Activated CD8-positive, alpha-beta T cell treated with anti-CD3 and anti-CD28 coated beads for 36 hours (primary cell): ENCODE data around the gene KIRREL1. TPM values are rescaled to one million over a fixed set of nuclear protein-coding genes. Genes with fewer than 3 reads are reported as not detected.

Source experiments
- ATAC-seq: fragments of 200-7000 bp; cut with Tn5 transposase; one replicate; pipeline ENCODE4 v1.10.0; 2021; ENCODE audit warnings: mild to moderate bottlenecking, moderate library complexity
- CTCF ChIA-PET: fragments of 350-600 bp; sonication (Branson Sonifier 250); formaldehyde crosslinking; loops from one replicate; lab custom pipeline; 2021; ENCODE audit warnings: antibody characterized with exemption; lab: Charles Lee
- POLR2A ChIA-PET: fragments of 350-600 bp; sonication (Branson Sonifier 250); formaldehyde crosslinking; loops from one replicate; lab custom pipeline; 2021; ENCODE audit warnings: antibody characterized with exemption; lab: Charles Lee
- DNase-seq: peaks from one replicate; pipeline ENCODE4 v3.0.0-alpha.2; 2020
- H3K27ac Mint-ChIP-seq: one replicate; pipeline ENCODE4 v1.8.0; 2021; ENCODE audit warnings: mild to moderate bottlenecking, mixed read lengths
- H3K27me3 Mint-ChIP-seq: one replicate; pipeline ENCODE4 v1.8.0; 2021; ENCODE audit warnings: mixed read lengths
- H3K36me3 Mint-ChIP-seq: one replicate; pipeline ENCODE4 v1.8.0; 2021; ENCODE audit warnings: low read depth, mixed read lengths
- H3K4me1 Mint-ChIP-seq: one replicate; pipeline ENCODE4 v1.8.0; 2021; ENCODE audit warnings: low read depth, mixed read lengths
- H3K4me3 Mint-ChIP-seq: one replicate; pipeline ENCODE4 v1.8.0; 2021; ENCODE audit warnings: mild to moderate bottlenecking, moderate library complexity, mixed read lengths
- H3K9me3 Mint-ChIP-seq: one replicate; pipeline ENCODE4 v1.8.0; 2021; ENCODE audit warnings: mixed read lengths
- CTCF ChIP-seq: fragments of 200-600 bp; IDR thresholded peaks from one replicate; pipeline ENCODE4 v1.8.0; 2022; ENCODE audit warnings: antibody characterized with exemption, mild to moderate bottlenecking
- intact Hi-C: fragments of 100-400 bp; cut with micrococcal nuclease; formaldehyde crosslinking; loops from one replicate; pipeline ENCODE4 v1.10.0; 2022
- total RNA-seq, 2 experiments: library from RNA; stranded (reverse); gene quantifications; one replicate each; pipeline ENCODE4 v1.2.3, GENCODE V29; 2021

KIRREL1 gene
- total RNA-seq, 2 experiments from 2014 or later: 0.11 to 0.16 TPM

GRCh38 chr1:158007180-158007579, 13.7 kb downstream of the KIRREL1 start:
- ChIA-PET CTCF (interaction anchor here (1.4 to 1.7 kb wide), 3 partner anchors 16 to 114 kb away, joined by 3 to 4 read pairs (median 4); no protein-coding TSS in a partner anchor), POLR2A (no interaction called here)
- Mint-ChIP-seq H3K27ac (no peak overlapping the region), H3K4me3 (no peak overlapping the region), H3K36me3 (no peaks in the 10 kb centered on the region), H3K9me3 (no peaks in the 10 kb centered on the region), H3K4me1 (no peaks in the 10 kb centered on the region), H3K27me3 (peaks cover 4% of the 10 kb centered on the region)
- intact Hi-C loops: no loop called here
- no peak for TF ChIP-seq CTCF
- DNase-seq (no peak), ATAC-seq (no peak)

DNA sequence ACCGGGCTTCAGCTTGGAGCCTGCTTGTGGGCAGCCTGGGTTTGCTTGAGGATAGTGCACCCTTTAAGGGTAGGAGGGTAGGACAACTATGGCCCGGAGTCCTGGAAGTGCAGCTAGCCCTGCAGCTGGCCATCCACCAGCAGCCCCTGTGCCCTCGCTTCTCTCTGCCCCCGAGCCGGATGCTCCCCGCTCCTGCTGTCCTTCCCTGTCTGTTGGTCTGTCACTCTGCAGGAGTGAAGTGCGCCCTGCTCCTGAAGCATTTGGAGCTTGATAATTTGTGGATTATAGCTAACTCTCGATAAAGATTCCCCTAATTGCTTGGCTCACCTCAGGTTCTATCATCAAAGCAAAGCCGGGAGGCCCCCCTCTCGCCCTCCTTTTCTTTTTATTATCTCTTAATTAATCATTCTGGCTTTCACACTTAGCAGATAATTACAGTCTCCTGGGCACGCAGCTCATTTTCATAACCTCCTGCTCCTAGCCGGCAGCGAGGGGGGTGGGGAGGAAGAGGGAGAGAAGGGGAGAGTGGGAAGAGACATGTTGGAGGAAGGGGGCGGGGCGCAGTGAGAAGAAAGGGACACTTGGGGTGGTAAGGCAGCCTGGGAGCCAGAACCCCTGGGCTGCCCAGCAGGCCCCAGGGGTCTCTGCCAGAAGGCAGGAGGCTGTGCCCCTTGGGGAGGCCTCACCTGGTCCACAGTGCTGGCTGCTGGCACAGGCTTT, 14.4 kb downstream of the KIRREL1 start:
- H3K27me3 Mint-ChIP-seq: peaks cover 4% of the 10 kb centered on the region
- H3K4me3 Mint-ChIP-seq: no peak overlapping the region
- no peaks in the 10 kb centered on the region for H3K9me3 Mint-ChIP-seq
- DNase-seq (no peak), ATAC-seq (no peak)
- H3K4me1 Mint-ChIP-seq: no peaks in the 10 kb centered on the region
- CTCF ChIA-PET: interaction anchor here (1.1 to 1.7 kb wide), 4 partner anchors 16 to 113 kb away, joined by 3 to 4 read pairs (median 4); no protein-coding TSS in a partner anchor
- no peak overlapping the region for H3K27ac Mint-ChIP-seq
- POLR2A ChIA-PET: interaction anchor here (0.5 kb wide), 1 partner anchor 977 kb away, joined by 3 read pairs; no protein-coding TSS in a partner anchor
- no peaks in the 10 kb centered on the region for H3K36me3 Mint-ChIP-seq
- intact Hi-C loops: no loop called here
- no peak for TF ChIP-seq CTCF

GRCh38 chr1:158008630-158009029, 15.2 kb downstream of the KIRREL1 start:
- ATAC-seq: no peak
- no peak overlapping the region for H3K27ac Mint-ChIP-seq
- no peak overlapping the region for H3K4me3 Mint-ChIP-seq
- H3K27me3 Mint-ChIP-seq: peaks cover 8% of the 10 kb centered on the region
- no peaks in the 10 kb centered on the region for H3K4me1 Mint-ChIP-seq
- no peaks in the 10 kb centered on the region for H3K9me3 Mint-ChIP-seq
- POLR2A ChIA-PET: no interaction called here
- no peak for TF ChIP-seq CTCF
- no peak for DNase-seq
- intact Hi-C loops: no loop called here
- no peaks in the 10 kb centered on the region for H3K36me3 Mint-ChIP-seq
- CTCF ChIA-PET: interaction anchor here (1.1 kb wide), 1 partner anchor 26 kb away, joined by 3 read pairs; no protein-coding TSS in a partner anchor

GRCh38 chr1:158011714-158012113, 18.3 kb downstream of the KIRREL1 start:
- Mint-ChIP-seq H3K27ac (no peak overlapping the region), H3K36me3 (no peaks in the 10 kb centered on the region), H3K4me1 (no peaks in the 10 kb centered on the region), H3K4me3 (no peak overlapping the region), H3K27me3 (peaks cover 12% of the 10 kb centered on the region), H3K9me3 (no peaks in the 10 kb centered on the region)
- ATAC-seq: no peak
- ChIA-PET CTCF (interaction anchor here (0.7 to 2.3 kb wide), 4 partner anchors 20 to 106 kb away, joined by 3 to 12 read pairs (median 4); no protein-coding TSS in a partner anchor), POLR2A (no interaction called here)
- no peak for DNase-seq
- intact Hi-C loops: no loop called here
- TF ChIP-seq CTCF: no peak
